NCI-H2196 (cell line): Measurements from ENCODE around the gene ZNF396.

ENCODE experiments used
- DNase-seq: peaks from one replicate; lab custom pipeline; 2025; ENCODE audit not compliant: unreplicated experiment; lab: John Stamatoyannopoulos, UW

Gene ZNF396

DNA sequence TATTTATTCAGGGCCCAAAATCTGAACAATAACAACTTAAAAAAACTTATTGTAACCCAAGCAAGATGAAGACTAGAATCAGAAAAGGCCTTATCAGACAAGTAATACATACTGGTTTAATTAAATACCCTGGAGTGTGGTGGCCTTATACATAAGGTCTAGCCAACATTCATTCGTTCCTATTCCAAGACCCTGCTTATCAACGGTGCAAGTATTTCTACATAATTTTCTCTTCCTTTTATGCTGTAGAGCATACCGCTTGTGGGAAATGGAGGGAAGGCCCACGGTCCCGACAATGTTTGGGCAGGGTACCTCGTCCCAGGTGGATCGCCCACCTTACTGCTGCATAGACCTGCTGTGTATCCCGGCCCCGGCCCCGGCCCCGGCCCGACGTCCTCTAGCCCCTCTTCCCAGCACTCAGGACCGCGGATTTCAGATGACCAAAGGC is 33.6 kb downstream of the ZNF396 start:
- no peak for DNase-seq

DNA sequence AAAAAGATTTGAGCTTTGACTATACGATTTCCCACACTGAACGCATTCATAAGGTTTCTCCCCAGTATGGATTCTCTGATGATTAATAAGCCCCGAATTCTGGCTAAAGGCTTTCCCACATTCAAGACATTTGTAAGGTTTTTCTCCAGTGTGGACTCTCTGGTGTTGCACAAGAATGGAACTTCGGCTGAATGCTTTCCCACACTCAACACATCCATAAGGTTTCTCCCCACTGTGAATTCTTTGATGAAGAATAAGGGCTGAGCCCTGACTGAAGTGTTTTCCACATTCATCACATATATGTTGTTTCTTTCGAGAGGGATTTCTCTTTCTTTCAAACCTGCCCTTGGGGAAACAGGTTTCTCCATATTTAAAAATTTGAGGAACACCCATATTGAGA is 39.9 kb downstream of the ZNF396 start:
- no peak for DNase-seq

DNA sequence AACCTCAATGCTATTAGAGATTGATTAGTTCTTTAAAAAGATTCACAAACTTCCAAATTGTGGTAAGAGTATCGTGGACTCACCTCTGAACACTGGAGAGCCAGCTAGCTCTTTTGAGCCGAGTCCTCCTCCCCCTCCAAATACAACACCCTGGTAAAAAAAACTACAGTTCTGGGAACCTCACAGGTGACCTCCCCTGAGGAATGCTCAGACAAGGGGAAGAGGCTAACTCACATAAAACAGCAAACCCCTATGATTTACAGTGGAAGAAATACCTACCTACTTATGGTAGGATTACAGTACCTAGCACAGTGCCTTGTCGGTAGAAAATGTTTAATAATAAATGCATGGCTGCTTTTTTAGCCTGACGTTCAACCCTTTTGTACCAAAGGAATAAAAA is 41.3 kb downstream of the ZNF396 start:
- DNase-seq = no peak

DNA sequence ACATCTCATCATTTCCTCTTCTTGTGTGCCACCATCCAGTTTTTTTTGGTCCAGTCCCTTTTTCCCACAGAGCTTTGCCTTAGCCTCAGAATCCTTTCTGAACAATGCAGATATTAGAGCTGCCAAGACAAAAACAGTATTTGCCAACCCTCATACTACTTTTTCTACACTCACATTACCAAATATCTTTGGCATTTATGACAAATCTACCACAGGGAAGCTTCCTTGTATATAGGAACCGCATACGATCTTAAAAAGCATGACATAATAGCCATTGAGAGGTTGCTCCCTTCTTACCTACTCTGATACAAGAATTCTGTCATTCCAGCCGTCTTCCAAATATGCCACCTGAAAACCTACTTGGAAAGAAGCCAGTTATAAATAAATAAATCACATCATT is 42.3 kb downstream of the ZNF396 start:
- DNase-seq = no peak

DNA sequence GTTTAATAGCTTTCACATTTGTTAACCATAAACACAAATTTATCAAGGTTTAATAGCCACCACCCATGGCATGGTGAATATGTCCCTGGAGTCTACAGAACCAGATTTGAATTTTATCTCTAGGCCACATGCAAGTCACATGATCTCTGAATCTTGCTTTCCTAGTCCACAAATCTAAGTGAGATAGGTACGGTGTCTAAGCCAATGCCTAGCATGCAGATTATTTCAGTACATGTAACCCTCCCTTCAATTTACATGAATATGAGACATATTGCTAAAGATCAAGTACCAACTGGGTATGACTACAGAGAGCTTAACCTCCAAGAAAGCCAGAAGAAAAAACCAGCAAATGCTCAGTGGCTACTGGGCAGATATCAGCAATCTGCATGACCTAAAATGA is 42.9 kb downstream of the ZNF396 start:
- no peak for DNase-seq

DNA sequence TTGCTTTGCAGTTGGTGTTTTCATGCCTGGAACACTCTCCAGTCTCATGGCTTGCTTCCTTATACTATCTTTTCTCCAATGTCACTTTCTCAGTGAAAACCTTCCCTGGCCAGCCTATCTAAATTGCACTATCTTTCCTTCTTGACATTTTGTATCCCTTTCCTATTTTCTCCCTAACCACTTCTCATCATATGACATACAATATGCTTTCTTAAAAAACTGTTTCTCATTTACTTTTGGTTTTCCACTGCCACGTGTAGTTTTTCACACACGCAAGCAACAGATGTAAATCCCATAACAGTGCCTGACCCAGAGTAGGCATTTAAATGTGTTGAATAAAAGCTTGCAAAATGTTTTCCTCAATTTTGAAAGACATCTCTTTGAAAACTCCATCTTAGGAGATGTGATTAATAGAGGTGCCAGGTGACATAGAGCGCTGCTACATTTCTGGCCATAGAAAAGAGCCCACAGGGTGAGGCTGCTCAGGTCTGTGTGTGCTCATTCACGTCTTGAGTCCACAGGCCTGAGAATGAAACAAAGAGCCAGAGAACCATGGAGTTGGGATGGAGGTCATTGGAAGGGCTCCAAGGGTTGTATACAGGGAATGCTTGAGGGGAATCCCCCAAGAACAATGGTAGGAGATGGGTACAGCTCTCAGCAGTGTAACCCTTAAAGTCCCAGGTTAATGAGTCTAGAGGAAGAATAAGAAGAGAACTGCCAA is 45.6 kb downstream of the ZNF396 start:
- no peak for DNase-seq

DNA sequence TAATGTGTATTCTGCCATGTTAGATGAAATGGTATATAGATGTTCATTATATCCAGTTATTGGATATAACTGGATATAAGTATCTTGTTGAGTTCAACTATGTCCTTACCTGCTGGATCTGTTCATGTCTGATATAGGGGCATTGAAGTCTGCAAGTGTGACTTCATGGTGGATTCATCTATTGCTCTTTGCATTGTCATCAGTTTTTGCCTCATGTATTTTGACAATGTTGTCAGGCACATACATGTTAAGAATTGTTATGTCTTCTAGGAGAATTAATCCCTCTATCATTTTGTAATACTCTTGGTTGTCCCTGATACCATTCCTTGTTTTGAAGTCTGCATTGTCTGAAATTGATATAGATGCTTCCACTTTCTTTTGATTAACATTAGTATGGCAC is 48.3 kb downstream of the ZNF396 start:
- no peak for DNase-seq

DNA sequence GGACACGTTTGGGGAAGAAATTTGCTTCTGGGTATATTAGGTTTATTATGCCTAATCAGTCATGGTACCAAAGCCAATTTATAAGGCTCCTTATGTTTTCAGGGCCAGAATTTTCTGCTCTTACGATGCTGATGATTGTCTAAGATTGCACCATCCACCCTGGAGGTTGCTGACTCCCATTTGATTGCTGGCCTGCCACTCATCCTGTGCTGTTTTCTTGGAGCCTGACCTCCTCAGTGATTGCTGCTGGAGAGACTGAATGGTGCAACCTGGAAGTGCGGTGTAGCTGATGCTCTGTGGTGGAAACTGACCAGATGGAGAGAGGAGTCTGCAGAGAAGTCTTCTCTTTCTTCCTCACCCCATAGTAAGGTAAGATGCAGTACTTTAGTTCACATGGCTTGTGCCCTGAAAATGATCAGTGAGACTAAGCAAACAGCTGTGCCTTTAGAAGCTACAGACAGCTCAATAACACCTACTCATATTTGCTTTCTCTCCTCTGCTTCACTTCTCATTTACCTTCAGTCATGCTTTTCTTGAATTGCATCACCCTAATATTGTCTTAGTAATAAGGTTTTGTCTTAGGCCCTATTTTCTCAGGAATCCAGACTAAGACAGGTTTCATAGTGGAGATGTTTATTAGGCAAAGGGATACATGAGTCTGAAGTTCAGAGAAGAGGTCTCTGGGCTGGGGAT is 50.3 kb downstream of the ZNF396 start:
- no peak for DNase-seq

DNA sequence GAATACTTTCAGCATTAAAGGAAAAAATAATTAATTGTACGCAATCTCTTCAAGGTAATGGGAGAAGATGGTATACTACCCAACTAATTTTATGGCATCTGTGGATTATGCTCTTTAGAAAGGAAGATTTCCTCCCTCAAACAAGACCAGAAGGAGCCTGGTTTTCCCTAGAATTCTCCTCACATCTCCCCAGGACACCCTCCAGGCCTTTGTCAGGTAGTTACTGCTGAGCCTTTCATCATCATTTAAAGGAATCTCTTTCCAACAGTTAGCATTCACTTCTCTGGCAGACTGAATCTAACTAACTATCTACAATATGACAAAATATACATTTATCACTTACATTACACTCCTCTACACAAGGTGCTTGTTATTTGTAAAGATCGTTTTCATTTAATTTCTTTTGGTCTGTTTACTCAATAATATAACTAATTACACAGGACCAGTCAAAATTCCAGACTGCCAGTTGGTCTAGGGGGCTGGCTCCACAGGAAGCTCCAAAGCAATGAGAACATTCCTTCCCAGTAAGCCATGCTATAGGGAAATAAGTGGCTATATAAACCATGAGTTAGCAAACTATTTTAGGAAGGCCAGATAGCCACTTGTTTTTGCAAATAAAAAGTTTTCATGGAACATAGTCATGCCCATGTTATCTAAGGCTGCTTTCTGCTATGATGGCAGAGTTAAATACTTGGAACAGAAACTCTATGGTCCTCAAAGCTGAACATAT is 52.0 kb downstream of the ZNF396 start:
- DNase-seq = no peak

DNA sequence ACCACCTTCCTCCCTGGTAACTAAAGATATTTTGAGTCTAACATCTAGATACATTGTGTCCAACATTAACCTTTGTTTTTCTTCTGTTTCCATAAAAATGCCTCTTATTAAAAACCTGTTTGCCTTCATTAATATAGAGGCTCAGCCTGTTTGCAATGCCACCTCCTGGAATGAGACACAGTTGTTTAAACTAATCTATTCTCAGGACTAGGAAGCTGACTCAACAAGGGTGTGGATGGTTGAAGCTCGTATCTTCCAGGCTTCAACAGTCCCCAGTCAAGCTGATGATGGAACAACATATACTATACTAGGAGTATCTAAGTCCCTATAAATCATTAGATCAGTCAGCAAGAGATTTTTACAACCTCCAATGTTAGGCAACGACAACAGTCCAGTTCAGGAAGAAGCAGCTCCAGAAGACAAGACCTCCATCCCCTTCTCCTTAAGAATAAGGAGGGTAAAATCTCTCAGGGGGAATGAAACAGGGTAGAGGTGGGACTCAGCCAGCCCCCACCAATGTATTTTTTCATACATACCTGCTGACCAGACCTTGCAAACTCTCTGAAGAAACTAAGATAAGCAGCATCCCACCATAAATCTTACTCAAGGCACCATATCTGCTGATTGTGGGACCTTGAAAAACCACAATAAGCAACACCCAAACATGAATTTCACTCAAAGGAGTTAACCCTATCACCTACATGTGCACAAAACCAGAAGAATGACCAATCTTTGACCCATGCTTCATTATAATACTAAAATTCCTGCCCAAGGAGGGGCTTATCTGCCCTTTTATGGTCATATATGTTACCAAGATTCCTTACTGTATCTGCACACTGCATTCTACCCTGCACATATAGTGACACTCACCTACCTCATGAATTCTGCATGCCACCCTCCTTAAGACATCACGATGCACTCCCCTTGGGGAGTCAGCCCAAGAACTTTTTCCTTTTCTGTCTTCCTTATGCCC is 54.4 kb downstream of the ZNF396 start:
- DNase-seq = no peak
